CMK (cell line): ENCODE results near the gene AIFM2.
"Not testable (repeated sequence)": the region's sequence is repeated elsewhere in the genome, so short reads cannot be mapped to it uniquely, and the experiment has no call there.

Source experiments
- DNase-seq: peaks from one replicate; pipeline ENCODE4 v3.0.0-alpha.2; 2010; ENCODE audit warnings: low read depth

The AIFM2 gene

GRCh38 chr10:70145666-70146488 lies 13.3 kb upstream of the AIFM2 start:
- DNase-seq: no peak

GRCh38 chr10:70145166-70145665 lies 12.6 kb upstream of the AIFM2 start:
- DNase-seq: no peak

- no peak for DNase-seq
Measured at GRCh38 chr10:70144372-70145110, 11.9 kb upstream of the AIFM2 start.

GRCh38 chr10:70142555-70142954 lies 9.9 kb upstream of the AIFM2 start:
- DNase-seq: no peak

DNA sequence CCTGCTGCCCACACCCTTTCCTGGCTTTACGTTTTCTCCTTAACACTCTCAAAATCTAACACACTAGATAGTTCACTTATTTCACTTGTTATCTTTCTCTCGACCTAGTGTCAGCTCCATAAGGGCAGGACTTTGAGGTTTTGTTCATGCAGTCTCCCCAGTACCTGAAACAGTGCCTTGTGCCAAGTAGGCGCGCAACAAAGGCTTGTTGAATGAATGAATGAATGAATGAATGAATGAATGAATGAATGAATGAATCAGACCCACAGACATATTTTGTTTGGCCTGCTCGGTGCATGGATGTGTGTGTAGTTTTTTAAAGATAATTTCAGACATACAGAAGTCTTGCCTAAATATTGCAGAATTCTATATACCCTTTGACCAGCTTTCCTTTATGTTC lies 7.7 kb upstream of the AIFM2 start:
- no peak for DNase-seq

GRCh38 chr10:70139997-70140250 lies 7.3 kb upstream of the AIFM2 start:
- no peak for DNase-seq

- DNase-seq: no peak
Measured at GRCh38 chr10:70139151-70139996, 6.7 kb upstream of the AIFM2 start.

- DNase-seq: no peak
Measured at GRCh38 chr10:70137927-70138883, 5.6 kb upstream of the AIFM2 start.

- DNase-seq: no peak
Measured at GRCh38 chr10:70137135-70137534, 4.5 kb upstream of the AIFM2 start.

GRCh38 chr10:70135684-70136083 lies 3.1 kb upstream of the AIFM2 start:
- no peak for DNase-seq

DNA sequence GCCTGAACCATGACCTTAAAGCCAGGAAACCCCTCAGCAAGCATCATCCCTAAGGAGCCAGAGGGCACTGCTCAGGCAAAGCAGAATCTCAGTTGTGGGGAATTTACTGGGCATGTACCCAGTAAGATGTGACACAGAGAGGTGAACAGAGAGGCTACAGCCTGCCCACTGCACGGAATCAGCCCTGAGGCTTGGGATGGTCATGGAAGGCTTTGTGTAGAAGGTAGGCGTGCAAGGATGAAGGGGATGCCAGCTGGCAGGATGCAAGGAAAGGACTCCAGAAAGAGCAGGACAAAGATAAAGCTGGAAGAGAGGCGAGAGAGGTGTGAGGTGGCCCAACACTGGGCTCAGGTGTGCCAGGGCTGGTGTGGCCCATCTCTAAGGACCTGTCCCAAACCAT lies 2.4 kb upstream of the AIFM2 start:
- DNase-seq: no peak

DNA sequence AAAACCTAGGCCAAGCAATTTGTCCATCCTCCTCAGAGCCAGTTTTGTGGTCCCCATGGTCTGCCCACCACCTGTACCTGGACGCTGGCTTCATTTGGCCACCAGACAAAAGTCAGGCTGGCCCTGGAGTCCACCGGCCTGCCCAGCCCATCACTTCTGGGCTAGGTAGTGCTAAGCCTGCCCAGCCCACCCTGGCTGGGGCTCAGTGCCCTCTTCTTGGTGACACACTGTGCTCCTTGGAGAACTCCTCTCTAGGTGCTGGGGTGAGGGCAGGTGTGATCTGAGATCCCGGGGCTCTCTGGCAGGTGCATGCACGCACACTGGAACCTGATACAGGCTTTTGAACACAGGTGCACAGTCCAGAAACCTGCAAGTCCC lies 1.1 kb downstream of the AIFM2 start:
- no peak for DNase-seq

GRCh38 chr10:70130878-70131559 lies 1.6 kb downstream of the AIFM2 start:
- no peak for DNase-seq

DNA sequence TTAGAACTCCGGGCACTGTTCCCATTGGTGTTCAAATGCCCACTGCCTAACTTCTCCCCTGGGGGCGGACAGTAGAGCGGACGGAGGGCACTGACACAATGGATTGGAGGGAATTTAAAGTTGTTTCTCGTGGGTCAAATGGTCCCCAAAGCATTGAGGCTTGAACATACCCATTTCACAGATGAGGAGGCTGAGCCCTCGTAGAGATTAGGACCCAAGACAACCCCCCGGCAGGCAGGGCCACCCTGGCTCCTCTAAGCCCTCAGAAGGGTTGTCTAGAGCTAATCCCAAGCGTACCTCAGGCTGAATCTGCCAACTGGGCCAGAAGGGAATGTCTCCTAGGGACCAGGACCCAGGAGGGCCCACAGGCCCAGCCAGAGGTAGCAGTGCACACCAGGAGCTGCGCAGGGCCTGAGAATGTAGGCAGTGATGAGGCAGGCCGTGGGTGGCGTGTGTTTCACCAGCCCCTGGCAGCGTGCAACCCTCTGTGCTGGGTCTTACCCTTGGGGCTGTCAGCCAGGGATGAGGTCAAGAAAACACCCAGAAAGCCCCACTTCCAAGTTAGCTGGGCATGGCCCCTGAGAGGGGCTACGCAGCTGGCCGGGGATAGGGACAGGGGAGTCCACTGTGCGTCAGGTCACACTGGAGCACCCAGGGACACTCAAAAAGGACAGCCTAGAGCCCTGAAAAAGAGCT lies 5.8 kb downstream of the AIFM2 start:
- no peak for DNase-seq

- peak; percentile 65 for DNase-seq
Measured at GRCh38 chr10:70125918-70126552, 6.6 kb downstream of the AIFM2 start.

DNA sequence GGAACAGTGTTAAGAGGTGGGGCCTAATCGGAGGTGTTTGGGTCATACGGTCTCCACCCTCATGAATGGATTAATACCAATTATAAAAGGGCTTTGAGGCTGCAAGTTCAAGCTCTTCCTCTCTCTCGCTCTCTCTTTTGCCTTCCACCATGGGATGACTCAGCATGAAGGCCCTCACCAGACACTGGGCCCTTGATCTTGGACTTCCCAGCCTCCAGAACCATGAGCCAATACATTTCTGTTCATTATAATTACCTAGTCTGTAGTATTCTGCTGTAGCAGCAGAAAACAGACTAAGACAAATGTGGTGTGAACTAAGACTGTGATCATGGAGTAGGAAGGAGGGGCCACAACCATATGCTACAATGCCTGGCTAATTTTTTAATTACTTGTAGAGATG lies 7.7 kb downstream of the AIFM2 start:
- DNase-seq: no peak

DNA sequence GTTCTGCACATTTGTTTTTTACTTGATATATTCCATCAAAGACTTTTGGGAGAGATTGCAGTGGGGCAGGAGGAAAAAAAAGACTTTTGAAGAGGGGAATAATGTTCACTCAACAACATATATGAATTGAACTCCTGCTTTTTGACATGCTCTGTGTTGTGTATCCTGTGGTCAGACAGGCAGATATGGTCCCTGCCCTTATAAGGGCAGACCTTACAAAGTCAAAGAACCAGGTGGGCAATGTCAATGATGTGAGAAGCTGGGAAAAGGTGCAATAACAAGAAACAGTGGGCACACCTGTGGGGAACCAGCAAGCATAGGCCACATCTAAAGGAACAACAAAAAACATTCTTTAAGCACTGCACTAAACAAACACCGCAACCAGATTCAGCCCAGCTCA lies 8.2 kb downstream of the AIFM2 start:
- no peak for DNase-seq

DNA sequence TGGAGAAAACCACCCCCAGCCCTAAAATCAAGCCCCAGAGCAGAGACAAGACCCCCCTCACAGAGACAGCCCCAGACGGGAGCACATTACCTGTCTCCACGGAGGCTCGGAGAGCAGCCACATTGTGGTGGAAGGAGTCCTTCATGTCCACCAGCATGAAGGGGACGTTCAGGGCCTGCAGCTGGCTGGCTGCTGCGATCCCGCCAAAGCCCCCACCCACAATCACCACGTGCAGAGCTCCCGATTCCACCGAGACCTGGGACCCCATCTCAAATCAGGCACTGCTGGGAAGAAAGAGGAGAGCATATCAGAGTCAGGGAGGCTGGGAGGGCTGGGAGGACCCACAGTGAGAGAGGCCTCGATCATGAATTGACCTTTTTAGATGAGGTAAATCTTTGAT lies 8.8 kb downstream of the AIFM2 start:
- DNase-seq: no peak

GRCh38 chr10:70123166-70123565 lies 9.5 kb downstream of the AIFM2 start:
- not testable (repeated sequence) for DNase-seq

GRCh38 chr10:70122742-70123141 lies 9.9 kb downstream of the AIFM2 start:
- peak; percentile 78 for DNase-seq
